ENCODE measurements around the gene SERPING1. TPM values are rescaled to one million over a fixed set of nuclear protein-coding genes. Genes with fewer than 3 reads are reported as not detected.
A peak's percentile ranks its signal among the peaks of the same experiment; 100 is the strongest.

Gene SERPING1
- total and polyA plus RNA-seq, 2 of the 13 experiments (the other 11 are each of a cell fraction or from before 2014, with no cell fraction given), result 2.0 to 10.4 TPM

GRCh38 chr11:57639321-57640067, 42.0 kb downstream of the SERPING1 start (continued):
- TF ChIP-seq MXD1 (CRISPR knock-in tag; IDR thresholded peaks at IDR 0.05) (no peak), HINFP (CRISPR knock-in tag; IDR thresholded peaks at IDR 0.05; ENCODE audit: low read depth) (no peak), REL (CRISPR knock-in tag; conservative IDR thresholded peaks at IDR 0.05) (no peak), ZNF10 (CRISPR knock-in tag; IDR thresholded peaks at IDR 0.05; ENCODE audit: borderline replicate concordance, low read depth) (no peak), ZNF879 (CRISPR knock-in tag; IDR thresholded peaks at IDR 0.05) (no peak), HOXA5 (CRISPR knock-in tag; IDR thresholded peaks at IDR 0.05) (no peak), PHF21A (CRISPR knock-in tag; IDR thresholded peaks at IDR 0.05) (peak; percentile 70), ZNF205 (CRISPR knock-in tag; IDR thresholded peaks at IDR 0.05) (no peak; the same call in 1 of the 2 replicates), KMT2B (CRISPR knock-in tag; IDR thresholded peaks at IDR 0.05) (no peak), REST (IDR thresholded peaks at IDR 0.05; ENCODE audit: borderline replicate concordance in 1 of 2, low read depth in 1 of 2, low read length in 2 of 2) (no peak), POGZ (CRISPR knock-in tag; IDR thresholded peaks at IDR 0.05) (no peak; the same call in 1 of the 2 replicates), JARID2 (CRISPR knock-in tag; IDR thresholded peaks at IDR 0.05; ENCODE audit: insufficient replicate concordance) (no peak), MTA3 (CRISPR knock-in tag; IDR thresholded peaks at IDR 0.05) (no peak), ZBED4 (CRISPR knock-in tag; IDR thresholded peaks at IDR 0.05; ENCODE audit: borderline replicate concordance) (peak; percentile 80; the same call in 1 of the 2 replicates), ZNF235 (CRISPR knock-in tag; IDR thresholded peaks at IDR 0.05; ENCODE audit: borderline replicate concordance) (no peak), ZNF800 (CRISPR knock-in tag; IDR thresholded peaks at IDR 0.05) (no peak)
